ENCODE results near the gene CRYGN. TPM values are rescaled to one million over a fixed set of nuclear protein-coding genes. Genes with fewer than 3 reads are reported as not detected.

Gene CRYGN
- total RNA-seq, 1 donor from 2014 or later, result 0.16 TPM

- DNase-seq (ENCODE audit: low read depth), result no peak
Measured at GRCh38 chr7:151440799-151441445, 981 bp upstream of the CRYGN start.

- DNase-seq (ENCODE audit: low read depth), result no peak
Measured at GRCh38 chr7:151438864-151439601, 908 bp downstream of the CRYGN start.

- DNase-seq (ENCODE audit: low read depth), result no peak
Measured at GRCh38 chr7:151437866-151438516, 1.9 kb downstream of the CRYGN start.

- DNase-seq (ENCODE audit: low read depth), result no peak
Measured at GRCh38 chr7:151437159-151437553, 2.8 kb downstream of the CRYGN start.

GRCh38 chr7:151436446-151437158 is 3.3 kb downstream of the CRYGN start:
- no peak for DNase-seq (ENCODE audit: low read depth)

- DNase-seq (ENCODE audit: low read depth), result no peak
Measured at GRCh38 chr7:151435971-151436370, 4.0 kb downstream of the CRYGN start.

GRCh38 chr7:151435103-151435916 is 4.6 kb downstream of the CRYGN start:
- no peak for DNase-seq (ENCODE audit: low read depth)

GRCh38 chr7:151434549-151434948 is 5.4 kb downstream of the CRYGN start:
- DNase-seq (ENCODE audit: low read depth), result no peak

GRCh38 chr7:151433721-151434400 is 6.1 kb downstream of the CRYGN start:
- no peak for DNase-seq (ENCODE audit: low read depth)

GRCh38 chr7:151432658-151433521 is 7.1 kb downstream of the CRYGN start:
- DNase-seq (ENCODE audit: low read depth), result no peak

GRCh38 chr7:151431768-151432311 is 8.1 kb downstream of the CRYGN start:
- DNase-seq (ENCODE audit: low read depth), result no peak

- DNase-seq (ENCODE audit: low read depth), result no peak
Measured at GRCh38 chr7:151431281-151431767, 8.6 kb downstream of the CRYGN start.

GRCh38 chr7:151430391-151431205 is 9.3 kb downstream of the CRYGN start:
- no peak for DNase-seq (ENCODE audit: low read depth)

GRCh38 chr7:151429560-151430331 is 10.2 kb downstream of the CRYGN start:
- DNase-seq (ENCODE audit: low read depth), result peak; percentile 20

GRCh38 chr7:151429237-151429559 is 10.7 kb downstream of the CRYGN start:
- DNase-seq (ENCODE audit: low read depth), result no peak

GRCh38 chr7:151428378-151429236 is 11.3 kb downstream of the CRYGN start:
- DNase-seq (ENCODE audit: low read depth), result peak; percentile 45

Data from myocyte (in vitro differentiated cells).